ENCODE measurements around the gene IL18BP. TPM values are rescaled to one million over a fixed set of nuclear protein-coding genes. Genes with fewer than 3 reads are reported as not detected.

IL18BP gene
- total RNA-seq, 2 experiments from 2014 or later: 7.8 to 8.2 TPM

DNA sequence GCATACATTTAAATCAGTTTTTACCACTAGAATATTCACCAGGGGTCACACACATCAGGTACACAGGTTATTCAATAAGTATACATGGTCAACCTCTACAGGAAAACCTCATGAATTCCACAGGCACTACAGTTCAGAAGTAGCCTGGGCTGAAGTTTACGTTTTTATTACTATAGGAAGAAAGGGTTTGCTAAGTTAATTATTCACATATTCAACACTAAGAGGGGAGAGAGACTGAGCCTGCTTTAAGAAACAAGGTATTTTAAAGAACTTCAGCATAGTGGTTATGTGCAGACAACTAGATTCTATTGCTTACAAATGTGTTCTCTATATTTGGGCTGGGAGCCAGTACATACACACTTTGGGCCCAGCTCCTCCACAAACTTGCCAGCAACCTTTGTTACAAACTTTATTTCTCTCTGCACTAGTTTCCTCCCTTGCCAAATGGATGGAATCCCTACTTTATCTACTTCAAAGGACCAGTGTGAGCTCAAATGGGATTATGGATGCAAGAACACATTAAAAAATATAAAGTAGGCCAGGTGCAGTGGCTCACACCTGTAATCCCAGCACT is 31.9 kb downstream of the IL18BP start:
- Mint-ChIP-seq H3K4me1 (ENCODE audit: low read depth) (peaks cover 55% of the 10 kb centered on the region), H3K36me3 (ENCODE audit: low read depth) (peaks cover 32% of the 10 kb centered on the region), H3K27ac (peak overlapping the region; percentile 79), H3K4me3 (no peak overlapping the region), H3K9me3 (no peaks in the 10 kb centered on the region), H3K27me3 (no peaks in the 10 kb centered on the region)
- ATAC-seq (no peak), DNase-seq (no peak)
- TF ChIP-seq, protein P1, sequence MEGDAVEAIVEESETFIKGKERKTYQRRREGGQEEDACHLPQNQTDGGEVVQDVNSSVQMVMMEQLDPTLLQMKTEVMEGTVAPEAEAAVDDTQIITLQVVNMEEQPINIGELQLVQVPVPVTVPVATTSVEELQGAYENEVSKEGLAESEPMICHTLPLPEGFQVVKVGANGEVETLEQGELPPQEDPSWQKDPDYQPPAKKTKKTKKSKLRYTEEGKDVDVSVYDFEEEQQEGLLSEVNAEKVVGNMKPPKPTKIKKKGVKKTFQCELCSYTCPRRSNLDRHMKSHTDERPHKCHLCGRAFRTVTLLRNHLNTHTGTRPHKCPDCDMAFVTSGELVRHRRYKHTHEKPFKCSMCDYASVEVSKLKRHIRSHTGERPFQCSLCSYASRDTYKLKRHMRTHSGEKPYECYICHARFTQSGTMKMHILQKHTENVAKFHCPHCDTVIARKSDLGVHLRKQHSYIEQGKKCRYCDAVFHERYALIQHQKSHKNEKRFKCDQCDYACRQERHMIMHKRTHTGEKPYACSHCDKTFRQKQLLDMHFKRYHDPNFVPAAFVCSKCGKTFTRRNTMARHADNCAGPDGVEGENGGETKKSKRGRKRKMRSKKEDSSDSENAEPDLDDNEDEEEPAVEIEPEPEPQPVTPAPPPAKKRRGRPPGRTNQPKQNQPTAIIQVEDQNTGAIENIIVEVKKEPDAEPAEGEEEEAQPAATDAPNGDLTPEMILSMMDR (IDR thresholded peaks at IDR 0.05): no peak
- intact Hi-C loops (cut with micrococcal nuclease): no loop called here
- ChIA-PET POLR2A (interaction anchor here (0.7 to 6.6 kb wide), 2 partner anchors 9 to 67 kb away, joined by 3 to 33 read pairs; no protein-coding TSS in a partner anchor), CTCF (interaction anchor here (0.6 to 19.6 kb wide), 6 partner anchors 9 to 152 kb away, joined by 3 to 278 read pairs (median 7); partner anchors contain the start of gene LAMTOR1)

DNA sequence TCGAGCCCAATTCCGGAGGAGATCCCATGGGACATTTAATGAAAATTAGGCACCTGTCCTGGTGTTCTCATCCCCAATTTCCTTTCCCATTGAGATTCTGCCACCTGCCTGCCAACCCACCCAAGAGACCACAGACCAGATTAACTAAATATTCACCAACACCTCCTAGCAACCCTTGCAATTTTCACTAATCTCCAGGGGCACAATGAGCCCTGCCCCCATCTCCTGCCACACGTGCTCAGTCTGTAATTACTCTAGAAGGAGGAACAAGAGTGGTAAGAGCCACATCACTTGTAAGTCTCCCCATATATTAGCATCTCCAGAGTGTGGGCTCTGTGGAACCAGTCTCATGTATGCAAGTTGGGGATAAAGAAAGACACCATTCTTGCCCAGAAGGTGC is 38.0 kb downstream of the IL18BP start:
- H3K4me3 Mint-ChIP-seq: no peak overlapping the region
- no peaks in the 10 kb centered on the region for H3K27me3 Mint-ChIP-seq
- peak overlapping the region; percentile 73 for H3K27ac Mint-ChIP-seq
- ChIA-PET POLR2A (interaction anchor here (1.1 kb wide), 1 partner anchor 17 kb away, joined by 3 read pairs; no protein-coding TSS in a partner anchor), CTCF (no interaction called here)
- peaks cover 25% of the 10 kb centered on the region for H3K36me3 Mint-ChIP-seq (ENCODE audit: low read depth)
- TF ChIP-seq, protein P1 (IDR thresholded peaks at IDR 0.05): no peak
- no peaks in the 10 kb centered on the region for H3K9me3 Mint-ChIP-seq
- intact Hi-C loops (cut with micrococcal nuclease): no loop called here
- no peak for DNase-seq
- no peak for ATAC-seq
- H3K4me1 Mint-ChIP-seq (ENCODE audit: low read depth): peaks cover 29% of the 10 kb centered on the region

GRCh38 chr11:72037554-72038311 is 39.0 kb downstream of the IL18BP start:
- Mint-ChIP-seq H3K36me3 (ENCODE audit: low read depth) (peaks cover 29% of the 10 kb centered on the region), H3K9me3 (no peaks in the 10 kb centered on the region), H3K4me1 (ENCODE audit: low read depth) (peaks cover 35% of the 10 kb centered on the region), H3K27me3 (no peaks in the 10 kb centered on the region), H3K4me3 (no peak overlapping the region), H3K27ac (no peak overlapping the region)
- POLR2A ChIA-PET: interaction anchor here (0.9 to 4.0 kb wide), 3 partner anchors 8 to 106 kb away, joined by 3 to 33 read pairs (median 3); no protein-coding TSS in a partner anchor
- CTCF ChIA-PET: interaction anchor here (2.3 to 4.4 kb wide), 3 partner anchors 10 to 53 kb away, joined by 6 to 54 read pairs (median 22); no protein-coding TSS in a partner anchor
- TF ChIP-seq, protein P1 (IDR thresholded peaks at IDR 0.05): no peak
- ATAC-seq (no peak), DNase-seq (peak; percentile 10)
- intact Hi-C loops (cut with micrococcal nuclease): no loop called here

GRCh38 chr11:72038491-72038890 is 39.8 kb downstream of the IL18BP start:
- Mint-ChIP-seq H3K4me3 (no peak overlapping the region), H3K27ac (no peak overlapping the region)

More at GRCh38 chr11:72038491-72038890, 39.8 kb downstream of the IL18BP start:
- Mint-ChIP-seq H3K36me3 (ENCODE audit: low read depth) (peaks cover 29% of the 10 kb centered on the region), H3K27me3 (no peaks in the 10 kb centered on the region), H3K4me1 (ENCODE audit: low read depth) (peaks cover 35% of the 10 kb centered on the region), H3K9me3 (no peaks in the 10 kb centered on the region)
- intact Hi-C loops (cut with micrococcal nuclease): no loop called here
- TF ChIP-seq, protein P1 (IDR thresholded peaks at IDR 0.05): no peak
- ATAC-seq: no peak
- CTCF ChIA-PET: interaction anchor here (1.1 to 4.4 kb wide), 9 partner anchors 8 to 59 kb away, joined by 3 to 54 read pairs (median 5); no protein-coding TSS in a partner anchor
- POLR2A ChIA-PET: interaction anchor here (1.2 to 4.0 kb wide), 5 partner anchors 9 to 43 kb away, joined by 3 to 33 read pairs (median 11); partner anchors contain the start of genes LRRC51 and NUMA1
- DNase-seq: no peak

Measured in activated CD8-positive, alpha-beta T cell treated with anti-CD3 and anti-CD28 coated beads for 36 hours (primary cell).